ENCODE data around the gene SMARCAL1. TPM values are rescaled to one million over a fixed set of nuclear protein-coding genes. Genes with fewer than 3 reads are reported as not detected.

Gene SMARCAL1
- total RNA-seq, 1 donor from 2014 or later: 52.9 TPM

GRCh38 chr2:216425008-216425787, 12.9 kb downstream of the SMARCAL1 start:
- DNase-seq (ENCODE audit: extremely low read depth, low read depth, low spot score): no peak

- DNase-seq (ENCODE audit: extremely low read depth, low read depth, low spot score): no peak
These were observed 14.0 kb downstream of the SMARCAL1 start for GRCh38 chr2:216426166-216426777.

- DNase-seq (ENCODE audit: extremely low read depth, low read depth, low spot score): no peak
These were observed 14.7 kb downstream of the SMARCAL1 start for GRCh38 chr2:216426938-216427337.

- no peak for DNase-seq (ENCODE audit: extremely low read depth, low read depth, low spot score)
These were observed 16.5 kb downstream of the SMARCAL1 start for GRCh38 chr2:216428618-216429350.

- DNase-seq (ENCODE audit: extremely low read depth, low read depth, low spot score): no peak
These were observed 17.1 kb downstream of the SMARCAL1 start for GRCh38 chr2:216429428-216429827.

GRCh38 chr2:216430811-216431530, 18.7 kb downstream of the SMARCAL1 start:
- DNase-seq (ENCODE audit: extremely low read depth, low read depth, low spot score): no peak

- DNase-seq (ENCODE audit: extremely low read depth, low read depth, low spot score): no peak
These were observed 19.2 kb downstream of the SMARCAL1 start for GRCh38 chr2:216431531-216431856.

GRCh38 chr2:216436383-216436782, 24.1 kb downstream of the SMARCAL1 start:
- DNase-seq (ENCODE audit: extremely low read depth, low read depth, low spot score): no peak

GRCh38 chr2:216441308-216442010, 29.2 kb downstream of the SMARCAL1 start:
- no peak for DNase-seq (ENCODE audit: extremely low read depth, low read depth, low spot score)

GRCh38 chr2:216445501-216445900, 33.2 kb downstream of the SMARCAL1 start:
- no peak for DNase-seq (ENCODE audit: extremely low read depth, low read depth, low spot score)

- DNase-seq (ENCODE audit: extremely low read depth, low read depth, low spot score): no peak
These were observed 34.1 kb downstream of the SMARCAL1 start for GRCh38 chr2:216446343-216446742.

- no peak for DNase-seq (ENCODE audit: extremely low read depth, low read depth, low spot score)
These were observed 35.0 kb downstream of the SMARCAL1 start for GRCh38 chr2:216447293-216447692.

- no peak for DNase-seq (ENCODE audit: extremely low read depth, low read depth, low spot score)
These were observed 36.5 kb downstream of the SMARCAL1 start for GRCh38 chr2:216448829-216449228.

GRCh38 chr2:216450346-216450745, 38.1 kb downstream of the SMARCAL1 start:
- DNase-seq (ENCODE audit: extremely low read depth, low read depth, low spot score): no peak

- DNase-seq (ENCODE audit: extremely low read depth, low read depth, low spot score): no peak
These were observed 38.5 kb downstream of the SMARCAL1 start for GRCh38 chr2:216450784-216451183.

- no peak for DNase-seq (ENCODE audit: extremely low read depth, low read depth, low spot score)
These were observed 41.8 kb downstream of the SMARCAL1 start for GRCh38 chr2:216453955-216454614.

GRCh38 chr2:216463148-216463547, 50.9 kb downstream of the SMARCAL1 start:
- no peak for DNase-seq (ENCODE audit: extremely low read depth, low read depth, low spot score)

GRCh38 chr2:216464104-216464720, 51.9 kb downstream of the SMARCAL1 start:
- no peak for DNase-seq (ENCODE audit: extremely low read depth, low read depth, low spot score)

GRCh38 chr2:216465579-216466195, 53.4 kb downstream of the SMARCAL1 start:
- DNase-seq (ENCODE audit: extremely low read depth, low read depth, low spot score): no peak

Measured in glomerular endothelial cell (primary cell).